EH (cell line): ENCODE data around the gene UBAC2.

Experiments used
- DNase-seq: peaks from one replicate; pipeline ENCODE4 v3.0.0-alpha.2; 2015; ENCODE audit warnings: low read depth

UBAC2 gene

GRCh38 chr13:99359528-99359927, 158.9 kb downstream of the UBAC2 start:
- DNase-seq, result no peak

- DNase-seq, result no peak
Observed at GRCh38 chr13:99360696-99361095, 160.0 kb downstream of the UBAC2 start.

DNA sequence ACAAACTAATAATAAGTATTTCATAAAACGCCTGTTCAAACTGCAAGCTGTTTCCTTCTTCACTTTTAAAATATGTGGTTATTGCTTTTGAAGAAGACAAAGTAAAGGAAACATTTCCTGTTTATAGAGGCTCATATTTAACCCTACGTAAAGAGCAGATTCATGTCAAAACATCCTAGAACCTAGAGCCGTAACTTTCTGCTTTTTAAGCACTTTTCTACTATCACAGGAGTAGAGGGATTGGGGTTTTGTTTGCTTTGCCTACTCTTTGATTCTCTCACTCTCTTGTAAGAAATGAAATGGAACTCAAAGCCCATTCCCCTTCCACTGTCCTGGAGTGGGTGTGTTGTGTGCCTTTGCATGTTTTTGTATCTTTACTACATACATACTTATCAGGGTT, 160.5 kb downstream of the UBAC2 start:
- DNase-seq, result no peak

DNA sequence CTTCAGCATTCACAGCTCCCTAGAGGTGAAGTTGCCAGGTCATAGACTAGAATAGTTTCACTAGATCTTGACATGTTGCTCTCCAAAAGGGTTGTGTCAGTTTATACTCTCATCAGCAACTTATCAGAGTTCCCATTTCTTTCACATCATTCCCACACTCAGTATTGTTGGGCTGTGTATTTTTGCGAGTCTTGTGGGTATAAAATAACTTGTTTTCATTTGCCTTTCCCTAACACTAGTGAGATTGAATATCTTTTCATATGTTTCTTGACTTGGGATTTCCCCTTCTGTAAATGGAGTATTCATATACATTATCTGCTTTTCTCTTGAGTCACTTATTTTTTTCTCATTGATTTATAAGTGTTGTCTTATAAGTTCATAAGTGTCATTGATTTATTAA, 161.7 kb downstream of the UBAC2 start:
- DNase-seq, result no peak

GRCh38 chr13:99363391-99363790, 162.7 kb downstream of the UBAC2 start:
- no peak for DNase-seq

DNA sequence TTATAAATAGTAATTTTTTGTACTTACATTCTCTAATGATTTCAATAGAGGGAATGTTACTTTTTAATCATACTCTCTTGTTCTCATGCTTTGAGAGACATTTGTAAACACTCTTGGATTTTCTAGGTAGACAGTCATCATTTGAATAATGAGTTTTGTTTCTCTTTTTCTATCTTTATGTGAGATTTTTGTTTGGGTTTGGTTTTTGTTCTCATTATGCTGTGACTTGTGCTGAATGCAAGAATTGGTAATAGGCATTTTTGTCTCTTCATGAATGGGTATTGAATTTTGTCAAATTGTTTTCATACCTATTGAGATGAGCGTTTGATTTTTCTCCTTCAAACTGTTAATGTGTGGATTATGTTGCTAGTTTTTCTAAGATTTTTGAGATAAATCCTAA, 163.3 kb downstream of the UBAC2 start:
- DNase-seq, result no peak

DNA sequence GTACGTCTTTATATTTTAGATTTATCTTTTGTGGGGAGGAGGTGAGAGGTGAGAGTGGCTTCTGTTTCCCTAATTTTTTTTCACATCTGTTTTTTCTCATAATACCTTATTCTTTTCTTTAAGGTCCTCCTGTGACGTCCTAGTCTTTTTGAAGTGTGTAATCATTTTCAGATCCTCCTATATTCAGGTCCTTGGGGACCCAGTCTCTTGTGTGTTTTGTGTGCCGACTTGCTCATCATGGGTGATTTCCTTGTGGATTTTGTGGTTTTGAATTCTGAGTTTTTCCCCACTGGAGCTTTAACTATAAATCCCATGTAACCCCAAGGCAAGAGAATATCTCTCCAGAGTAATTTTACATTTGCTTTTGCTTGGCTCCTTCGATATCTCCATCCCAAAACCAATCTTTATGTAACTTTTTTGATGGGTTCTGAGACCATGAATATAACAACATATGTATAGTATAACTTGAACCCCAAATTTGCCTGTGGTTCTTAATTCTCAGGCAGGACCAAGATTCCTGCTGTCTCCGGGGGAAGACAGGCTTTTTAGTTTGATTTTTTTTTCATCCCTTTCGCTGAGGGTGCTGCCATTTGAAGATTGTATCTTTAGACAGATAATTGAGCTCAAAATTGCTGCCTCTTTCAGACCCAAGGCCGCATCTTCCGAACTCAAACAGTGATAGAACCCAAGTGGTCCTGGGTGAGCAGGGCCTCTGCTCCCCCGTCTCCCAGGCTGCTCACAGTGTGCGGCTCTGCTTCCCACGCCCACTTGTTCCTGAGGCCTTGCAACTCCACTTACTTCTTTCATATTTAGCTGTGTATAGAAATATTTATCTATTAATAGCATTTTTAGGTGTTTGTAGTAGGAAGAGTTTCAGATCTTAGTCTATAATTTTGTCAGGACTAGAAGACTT, 165.7 kb downstream of the UBAC2 start:
- DNase-seq, result no peak

DNA sequence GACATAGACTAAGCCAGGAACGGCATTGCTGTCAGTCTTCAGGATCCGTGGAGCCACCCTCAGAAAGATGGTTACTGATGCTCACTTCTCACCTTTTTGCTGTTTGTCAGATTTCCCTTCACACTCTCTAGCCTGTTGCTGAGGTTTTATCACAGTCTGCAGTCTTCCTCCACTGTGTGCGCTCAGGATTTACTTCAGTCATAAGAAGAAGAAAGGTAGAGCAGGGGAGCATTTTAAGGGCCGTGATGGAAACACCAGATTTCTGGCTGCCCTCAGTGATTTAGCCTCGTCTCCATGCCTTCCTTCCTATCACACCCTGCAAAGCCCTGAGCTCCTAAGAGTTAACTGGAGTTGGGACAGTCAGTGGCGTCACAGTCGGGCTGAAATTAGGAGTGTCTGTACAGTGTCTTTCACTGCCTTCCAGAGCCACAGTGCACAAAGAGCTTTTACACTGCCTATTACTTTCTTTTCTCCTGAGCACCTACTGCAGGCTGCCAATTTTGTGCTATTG, 166.5 kb downstream of the UBAC2 start:
- no peak for DNase-seq

GRCh38 chr13:99367663-99368448, 167.2 kb downstream of the UBAC2 start:
- DNase-seq, result no peak

- no peak for DNase-seq
Observed at GRCh38 chr13:99370481-99371275, 170.0 kb downstream of the UBAC2 start.

DNA sequence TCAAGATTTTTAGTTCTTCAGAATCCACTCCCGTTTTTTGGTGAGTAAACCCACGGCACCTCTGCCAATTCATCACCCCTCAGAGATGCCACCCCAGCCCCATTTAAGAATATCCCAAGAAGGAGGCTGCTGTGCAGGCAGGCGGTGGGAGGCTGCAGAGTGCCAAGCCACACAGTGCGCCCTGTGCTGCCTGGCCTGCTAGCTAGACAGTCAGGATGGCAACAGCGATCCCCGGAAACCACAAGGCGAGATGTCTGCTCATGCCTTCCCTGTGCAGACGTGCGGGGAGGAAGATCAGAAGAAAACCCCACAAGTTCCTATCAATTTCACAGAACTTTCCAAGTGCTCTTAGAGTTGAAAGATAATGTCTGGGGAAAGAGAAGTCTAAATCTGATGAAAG, 171.3 kb downstream of the UBAC2 start:
- DNase-seq, result no peak

- DNase-seq, result no peak
Observed at GRCh38 chr13:99373436-99373835, 172.8 kb downstream of the UBAC2 start.

DNA sequence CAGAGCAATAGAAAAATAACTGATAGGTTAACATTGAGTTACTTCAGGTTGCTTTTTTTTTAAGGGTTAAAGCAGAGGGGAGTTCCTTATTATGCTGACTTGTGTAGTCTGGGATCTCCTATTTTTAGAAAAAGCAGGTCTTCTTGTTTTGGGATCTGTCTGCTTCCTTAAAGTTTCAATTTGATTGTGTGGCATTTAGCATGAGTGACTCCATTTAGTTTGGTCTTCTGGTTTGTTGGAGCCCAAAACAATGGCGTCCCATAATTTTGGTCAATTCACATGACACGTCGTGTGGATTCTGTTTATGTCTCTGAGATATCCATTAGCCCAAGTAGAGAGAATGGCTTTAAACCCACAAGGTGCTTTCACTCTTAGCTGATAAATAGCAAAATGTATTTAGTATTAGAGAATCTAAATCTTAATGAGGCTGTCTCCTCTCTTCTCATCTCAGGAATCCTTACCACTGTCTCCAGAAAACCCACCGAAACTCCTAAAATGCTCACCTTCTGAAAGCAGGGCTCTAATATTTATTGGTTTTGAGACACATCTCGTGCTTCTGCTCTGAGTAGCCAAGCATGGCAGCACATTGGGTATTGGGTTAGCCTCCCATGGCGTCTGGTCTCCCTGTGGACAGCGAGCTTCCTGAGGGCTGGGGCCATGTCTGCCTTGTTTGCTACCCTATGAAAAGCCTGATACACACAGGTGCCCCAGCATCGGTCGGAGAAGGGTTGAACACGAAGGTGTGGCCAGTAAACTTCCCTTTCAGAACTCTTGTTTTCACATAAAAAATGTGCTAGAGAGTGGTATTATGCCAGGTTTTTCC, 173.7 kb downstream of the UBAC2 start:
- DNase-seq, result no peak

- no peak for DNase-seq
Observed at GRCh38 chr13:99374994-99375737, 174.5 kb downstream of the UBAC2 start.

GRCh38 chr13:99375738-99376080, 175.1 kb downstream of the UBAC2 start:
- DNase-seq, result no peak

DNA sequence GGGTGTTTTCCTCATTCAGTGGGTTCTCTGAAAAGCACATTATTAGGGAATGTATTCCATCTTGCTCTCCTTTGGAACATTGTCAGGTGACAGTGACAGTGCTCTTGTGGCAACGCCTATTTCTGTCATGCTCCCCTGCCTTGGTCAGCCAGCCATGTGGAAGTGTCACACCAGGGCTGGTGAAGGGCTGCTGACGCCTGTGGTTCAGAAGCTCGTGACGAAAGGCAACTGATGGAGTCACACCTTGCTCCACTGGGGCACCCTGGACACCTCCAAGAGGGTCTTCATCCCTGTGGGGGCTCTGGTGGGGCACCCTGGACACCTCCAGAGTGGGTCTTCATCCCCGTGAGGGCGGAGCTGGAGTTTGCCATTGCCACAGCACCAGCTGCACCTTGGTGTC, 175.5 kb downstream of the UBAC2 start:
- no peak for DNase-seq

- DNase-seq, result no peak
Observed at GRCh38 chr13:99376924-99377323, 176.3 kb downstream of the UBAC2 start.

DNA sequence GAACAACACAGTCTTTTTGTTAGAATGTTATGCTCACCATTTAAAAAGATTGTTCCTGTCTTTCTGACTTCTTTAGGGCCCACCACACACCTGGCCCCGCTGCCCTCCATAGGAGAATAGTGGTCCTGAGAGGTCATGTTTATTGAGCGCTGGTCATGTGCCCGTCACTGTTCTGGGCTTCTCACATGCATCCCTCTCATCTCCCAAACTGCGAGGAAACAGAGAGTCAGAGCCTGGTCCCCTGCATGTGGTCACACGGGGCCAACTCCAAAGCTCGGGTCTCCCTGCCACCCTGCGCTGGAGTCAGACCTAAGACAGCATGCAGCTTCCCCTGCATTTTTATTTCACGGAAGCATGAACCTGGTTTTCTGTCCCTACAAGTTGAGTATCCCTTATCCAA, 177.0 kb downstream of the UBAC2 start:
- DNase-seq, result no peak

GRCh38 chr13:99378985-99379733, 178.5 kb downstream of the UBAC2 start:
- DNase-seq, result peak; percentile 18
